GM18909 (cell line): ENCODE results near the gene DIMT1.

Experiments used
- ATAC-seq: cut with Tn5 transposase; IDR thresholded peaks from one replicate; pipeline ENCODE4 v1.9.1; 2021; ENCODE audit warnings: mild to moderate bottlenecking; ENCODE audit not compliant: unreplicated experiment, poor library complexity

The DIMT1 gene

DNA sequence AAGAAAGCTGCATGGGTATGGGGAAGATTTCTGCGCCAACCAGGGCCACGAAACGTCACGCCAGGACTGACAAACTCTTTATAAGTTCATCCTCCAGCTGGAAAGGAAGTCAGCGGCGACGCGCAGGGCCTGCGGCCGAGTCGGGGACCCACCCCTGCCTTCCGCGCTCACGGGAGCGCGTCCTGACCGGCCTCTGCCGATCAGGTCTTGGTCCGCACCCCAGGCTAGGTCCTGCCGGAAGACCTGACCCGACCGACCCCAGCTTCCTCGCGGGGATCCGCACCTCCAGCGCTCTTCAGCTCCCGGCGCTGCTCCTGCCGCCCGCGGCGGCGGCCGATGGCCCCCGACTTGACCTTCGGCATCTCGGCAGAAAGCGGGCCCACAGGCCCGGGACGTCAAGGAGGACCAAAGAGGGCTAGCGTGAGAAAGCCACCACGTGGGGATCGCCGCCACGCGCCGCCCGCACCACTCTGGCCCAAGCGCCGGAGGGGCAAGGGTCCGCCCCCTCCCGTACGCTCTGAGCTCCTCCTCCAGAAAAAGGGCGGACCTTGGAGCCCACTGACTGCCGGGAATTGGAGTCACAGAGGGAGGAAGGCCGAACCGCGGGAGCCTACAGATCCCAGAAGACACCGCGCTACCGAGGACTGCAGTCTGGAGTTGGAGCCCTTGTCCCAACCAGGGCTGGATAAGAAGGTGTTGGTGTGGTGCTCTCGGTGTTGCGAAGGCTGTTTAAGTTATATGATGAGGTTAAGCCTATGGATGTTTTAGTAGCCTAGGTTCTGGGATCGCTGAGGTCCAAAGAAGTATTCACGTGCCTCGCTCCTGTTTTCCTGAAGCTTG lies at the start of gene DIMT1:
Gene DIMT1, minus strand, starts transcription at position 495 of the 840 bp plus-strand sequence. Its CDS starts 133 bp downstream, at position 362.
- ATAC-seq, result peak; percentile 98

DNA sequence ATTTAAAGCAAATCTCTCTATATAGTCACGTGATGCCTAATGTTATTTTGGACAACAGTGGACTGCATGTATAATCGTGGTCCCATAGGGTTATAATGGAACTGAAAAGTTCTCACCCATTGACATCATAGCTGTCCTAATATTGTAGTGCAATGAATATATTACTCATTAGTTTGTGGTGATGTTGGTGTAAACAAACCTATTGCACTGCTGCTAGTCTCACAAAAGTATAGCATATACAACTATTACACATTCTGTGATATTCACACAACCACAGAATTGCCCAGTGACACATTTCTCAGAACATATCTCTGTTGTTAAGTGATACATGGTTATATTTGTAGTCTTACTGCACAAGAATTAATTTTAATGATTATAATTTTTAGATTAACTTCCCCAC lies 46.6 kb upstream of the DIMT1 start:
- no peak for ATAC-seq

DNA sequence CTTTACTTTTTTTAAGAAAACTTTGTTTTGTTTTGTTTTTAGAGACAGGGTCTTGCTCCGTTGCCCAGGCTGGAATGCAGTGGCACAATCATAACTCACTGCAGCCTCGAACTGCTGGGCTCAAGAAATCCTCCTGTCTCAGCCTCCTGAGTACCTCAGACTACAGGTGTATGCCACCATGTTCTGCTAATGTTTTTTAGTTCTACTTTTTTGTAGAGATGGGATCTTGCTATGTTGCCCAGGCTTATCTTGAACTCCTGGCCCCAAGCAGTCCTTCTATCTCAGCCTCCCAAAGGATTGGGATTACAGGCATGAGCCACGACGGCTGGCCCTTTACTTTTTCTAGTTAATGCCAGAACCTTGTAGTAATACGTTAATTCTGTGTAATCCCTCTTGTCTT lies 44.8 kb upstream of the DIMT1 start:
- no peak for ATAC-seq

DNA sequence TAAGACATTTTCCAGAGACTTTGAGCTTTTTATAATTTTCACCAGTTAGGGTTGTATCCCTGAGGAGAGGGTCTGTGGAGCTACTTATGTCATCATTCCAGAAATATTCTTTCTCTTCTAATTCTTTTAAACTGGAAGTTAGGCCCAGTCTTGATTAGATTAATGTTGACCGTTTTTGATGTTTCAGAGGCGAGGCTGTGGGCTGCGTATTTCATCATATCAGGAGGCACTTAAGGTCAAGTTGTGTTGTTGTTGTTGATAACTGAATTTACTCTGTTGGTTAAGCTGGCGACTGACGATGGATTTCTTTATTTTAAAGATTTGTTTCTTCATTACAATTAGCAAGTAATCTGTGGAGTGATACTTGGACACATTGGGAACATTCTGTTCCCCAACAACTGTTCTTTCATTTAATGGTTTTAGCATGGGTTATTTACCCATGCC lies 28.9 kb upstream of the DIMT1 start:
- ATAC-seq, result no peak

DNA sequence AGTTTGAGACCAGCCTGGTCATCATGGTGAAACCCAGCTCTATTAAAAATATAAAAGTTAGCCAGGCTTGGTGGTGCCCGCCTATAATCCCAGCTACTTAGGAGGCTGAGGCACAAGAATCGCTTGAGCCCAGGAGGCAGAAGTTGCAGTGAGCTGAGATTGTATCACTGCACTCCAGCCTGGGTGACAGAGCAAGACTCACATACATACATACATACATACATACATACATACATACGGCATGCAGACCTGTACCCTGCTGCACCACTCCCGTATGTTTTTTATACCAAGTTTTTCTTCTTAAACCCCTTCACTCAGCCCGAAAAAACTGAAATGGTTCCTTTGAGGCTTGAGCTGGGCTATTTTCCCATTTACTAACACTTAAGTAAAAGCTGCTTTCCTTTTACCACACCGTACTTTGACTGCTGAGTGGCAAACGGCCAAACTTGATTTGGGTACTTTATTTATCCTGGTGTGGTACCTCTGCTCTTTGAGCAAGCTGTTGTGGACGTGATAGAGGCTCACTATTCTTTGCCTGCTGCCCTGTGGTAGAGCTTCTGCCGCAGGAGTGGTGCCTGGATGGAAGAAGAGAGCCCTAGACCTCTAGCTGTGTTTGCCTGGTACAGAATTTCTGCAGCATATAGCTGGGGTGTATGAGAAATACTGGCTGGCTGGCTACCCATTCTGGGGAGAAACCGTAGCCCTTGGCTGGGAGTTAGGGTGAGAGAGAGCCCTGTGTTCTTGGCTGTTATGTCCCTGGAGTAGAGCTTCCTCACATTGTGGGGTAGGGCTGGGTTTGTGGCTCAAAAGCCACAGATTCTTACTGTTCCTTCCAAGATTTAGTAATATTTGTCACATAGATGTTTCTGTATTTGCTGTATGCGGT lies 28.3 kb upstream of the DIMT1 start:
- no peak for ATAC-seq

DNA sequence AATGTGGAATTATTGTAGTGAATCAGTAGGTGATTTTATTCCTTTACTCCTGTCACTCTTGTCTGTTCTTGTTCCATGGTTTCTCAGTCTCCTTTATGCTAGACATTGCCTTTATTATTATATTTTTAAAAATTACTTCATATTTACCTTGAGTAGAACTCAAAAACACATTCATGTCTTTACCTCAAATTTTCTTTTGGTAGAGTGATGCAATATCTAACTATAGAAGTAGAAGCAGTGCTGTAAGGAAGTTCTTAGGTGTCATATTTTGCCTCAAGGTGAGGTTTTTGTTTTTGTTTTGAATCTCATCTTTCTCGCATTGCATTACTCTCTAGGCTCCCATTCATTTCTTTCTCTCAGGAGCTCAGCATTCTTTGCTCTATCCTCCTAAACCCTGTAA lies 21.1 kb upstream of the DIMT1 start:
- no peak for ATAC-seq

DNA sequence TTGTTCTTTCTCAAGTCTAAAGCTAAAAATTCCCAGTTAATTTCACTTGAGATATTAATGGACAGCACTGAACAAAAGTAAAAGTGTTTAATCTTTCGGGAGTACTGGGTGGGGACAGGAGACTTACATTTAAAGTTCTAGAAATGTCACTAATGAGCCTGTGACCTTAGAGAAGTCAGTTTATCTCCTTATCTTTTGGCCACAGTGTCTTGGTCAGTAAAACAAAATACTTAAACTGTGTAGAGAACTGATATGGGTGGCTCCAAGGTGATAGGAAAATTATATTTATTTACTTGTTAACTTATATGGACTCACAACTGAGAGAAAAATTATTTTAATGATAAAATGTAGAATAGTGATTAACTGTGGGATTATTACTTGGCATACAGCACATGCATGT lies 17.7 kb upstream of the DIMT1 start:
- no peak for ATAC-seq

DNA sequence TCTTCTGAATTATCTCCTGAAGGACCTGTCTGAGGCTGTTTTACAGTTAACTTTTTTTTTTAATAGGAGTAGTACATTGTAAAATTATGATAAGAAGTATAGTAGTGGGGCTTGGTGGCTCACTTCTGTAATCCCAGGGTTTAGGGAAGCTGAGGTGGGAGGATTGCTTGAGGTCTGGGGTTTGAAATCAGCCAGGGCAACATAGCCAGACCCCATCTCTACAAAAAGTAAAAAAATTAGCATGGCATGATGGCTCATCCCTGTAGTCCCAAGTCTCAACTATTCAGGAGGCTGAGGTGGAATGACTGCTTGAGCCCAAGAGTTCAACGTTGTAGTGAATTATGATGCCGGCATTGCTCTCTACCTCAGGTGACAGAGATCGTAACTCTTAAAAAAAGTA lies 15.9 kb upstream of the DIMT1 start:
- ATAC-seq, result no peak

DNA sequence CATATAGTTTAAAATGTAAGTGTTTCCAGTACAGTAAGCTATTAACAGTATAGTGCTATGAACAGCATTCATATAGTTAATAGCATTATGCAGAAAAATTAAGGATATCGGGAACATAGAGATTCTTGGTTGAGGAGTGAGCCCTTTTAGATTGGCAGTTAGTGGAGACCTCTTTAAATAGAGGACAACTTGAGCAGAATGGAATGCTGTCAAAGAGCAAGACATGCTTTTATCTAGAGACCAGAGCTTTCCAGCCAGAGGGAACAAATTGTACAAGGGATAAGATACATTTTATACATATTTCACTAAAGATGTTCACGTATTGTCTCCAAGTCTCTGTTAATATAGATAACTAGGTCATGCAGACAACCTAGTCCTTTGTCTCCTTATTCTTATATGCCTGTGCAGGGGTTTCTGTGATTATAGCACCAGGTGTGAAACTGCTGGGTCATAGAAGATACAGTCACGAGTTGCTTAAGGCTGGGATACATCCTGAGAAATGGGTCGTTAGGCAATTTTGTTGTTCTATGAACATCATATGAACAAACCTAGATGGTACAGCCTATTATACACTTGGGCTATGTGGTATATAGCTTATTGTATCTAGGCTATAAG lies 14.9 kb upstream of the DIMT1 start:
- no peak for ATAC-seq

DNA sequence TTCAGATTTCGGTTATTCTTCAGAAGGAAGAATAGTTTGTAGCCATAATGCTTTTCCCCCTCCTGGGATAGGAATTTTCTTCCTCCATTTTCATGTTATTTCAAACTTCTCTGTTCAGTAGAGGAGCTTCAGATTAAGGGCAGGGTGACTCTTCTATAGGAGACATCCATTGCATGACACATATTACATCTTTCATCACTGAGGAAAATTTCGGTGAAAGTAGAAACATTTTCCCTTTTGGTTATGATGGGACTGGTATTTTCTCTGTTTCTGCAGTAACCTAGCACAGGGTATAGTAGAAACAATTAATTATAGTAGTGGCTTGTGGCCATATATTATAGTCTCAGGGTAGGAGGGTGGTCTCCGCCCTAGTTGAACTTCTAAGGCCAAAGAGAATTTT lies 10.0 kb upstream of the DIMT1 start:
- no peak for ATAC-seq

DNA sequence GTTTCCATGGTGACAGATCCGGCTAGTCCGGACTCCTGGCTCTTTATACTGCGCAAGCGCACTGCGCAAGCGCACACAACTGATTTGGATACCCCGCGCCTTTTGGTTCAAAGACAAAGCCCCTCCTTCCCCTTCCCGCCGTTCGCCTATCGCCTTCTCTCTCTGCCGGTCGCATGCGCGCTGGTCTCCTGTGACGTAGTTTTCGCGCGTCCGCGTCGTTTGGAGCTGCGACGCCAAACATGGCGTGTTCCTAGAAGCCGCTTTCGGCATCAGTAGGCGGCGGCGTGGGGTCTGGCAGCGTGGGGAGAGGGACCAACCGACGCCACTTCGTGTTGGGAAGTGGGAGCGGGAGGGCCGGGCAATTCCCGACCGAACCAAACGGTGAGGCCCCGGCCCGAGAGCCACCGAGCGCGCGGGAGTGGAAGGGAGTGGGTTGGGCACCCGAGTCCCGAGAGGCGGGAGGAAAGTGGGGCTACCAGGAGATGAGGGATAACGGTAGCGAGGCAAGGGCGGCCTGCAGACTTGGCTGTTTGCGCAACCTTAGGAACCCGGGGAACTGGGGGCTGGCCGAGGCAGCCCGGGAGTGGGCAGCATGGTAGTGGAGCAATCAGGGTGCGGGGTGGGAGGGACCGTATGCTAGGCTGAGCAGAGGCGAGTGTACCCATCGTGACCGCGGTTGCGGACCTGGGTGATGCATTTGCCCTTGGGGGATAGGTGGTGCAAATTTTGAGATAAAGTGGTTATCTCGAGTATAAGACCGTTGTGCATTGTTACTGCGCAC lies 9.0 kb upstream of the DIMT1 start, which contains the start of gene IPO11:
Gene IPO11, plus strand, starts transcription at position 215 of the 781 bp plus-strand sequence. CDS start 24,517 bp downstream, outside the sequence.
- ATAC-seq, result peak; percentile 97

DNA sequence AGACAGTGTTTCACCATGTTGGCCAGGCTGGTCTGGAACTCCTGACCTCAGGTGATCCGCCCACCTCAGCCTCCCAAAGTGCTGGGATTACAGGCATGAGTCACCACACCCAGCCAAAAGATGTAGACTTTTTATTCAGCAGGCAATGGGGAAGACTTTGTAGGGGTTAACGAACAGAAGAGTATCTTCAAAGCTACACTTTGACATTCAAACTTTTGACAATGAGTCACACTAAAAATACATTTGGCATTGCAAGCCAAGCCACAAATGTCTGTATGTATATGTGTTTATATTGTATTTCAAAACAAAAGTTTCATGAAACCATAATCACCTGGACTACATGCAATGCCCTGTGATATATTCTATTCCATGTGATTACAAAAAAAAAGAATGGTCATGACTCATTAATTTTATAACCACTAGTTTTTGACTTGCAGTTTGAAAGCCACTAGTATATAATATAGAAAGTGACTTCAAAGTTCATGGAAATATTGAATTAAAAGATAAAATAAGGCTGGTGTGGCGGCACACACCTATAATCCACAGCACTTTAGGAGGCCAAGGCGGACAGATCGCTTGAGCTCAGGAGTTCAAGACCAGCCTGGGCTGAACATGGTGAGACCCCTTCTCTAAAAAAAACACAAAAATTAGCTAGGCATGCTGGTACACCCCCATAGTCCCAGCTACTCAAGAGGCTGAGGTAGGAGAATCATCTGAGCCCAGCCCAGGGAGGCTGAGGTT lies 8.3 kb downstream of the DIMT1 start:
- ATAC-seq, result no peak

DNA sequence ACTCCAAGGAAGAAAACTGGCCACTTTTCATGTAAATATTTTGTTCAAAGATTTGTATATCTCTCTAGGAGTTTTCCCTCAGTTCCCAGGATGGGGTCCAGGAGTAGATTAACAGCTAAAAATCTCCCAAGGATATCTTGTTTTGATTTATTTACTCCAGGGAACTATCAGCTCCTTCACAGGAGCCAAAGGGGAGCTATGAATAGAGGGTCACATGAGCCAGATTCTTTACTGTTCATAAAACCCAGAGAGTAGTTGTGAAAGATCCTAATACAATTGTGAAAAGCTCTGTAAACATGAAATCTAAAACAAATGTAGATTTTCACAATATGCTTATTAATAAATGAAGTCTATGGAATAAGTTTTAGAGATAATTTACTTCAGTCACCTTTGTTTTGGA lies 16.9 kb downstream of the DIMT1 start:
- no peak for ATAC-seq

DNA sequence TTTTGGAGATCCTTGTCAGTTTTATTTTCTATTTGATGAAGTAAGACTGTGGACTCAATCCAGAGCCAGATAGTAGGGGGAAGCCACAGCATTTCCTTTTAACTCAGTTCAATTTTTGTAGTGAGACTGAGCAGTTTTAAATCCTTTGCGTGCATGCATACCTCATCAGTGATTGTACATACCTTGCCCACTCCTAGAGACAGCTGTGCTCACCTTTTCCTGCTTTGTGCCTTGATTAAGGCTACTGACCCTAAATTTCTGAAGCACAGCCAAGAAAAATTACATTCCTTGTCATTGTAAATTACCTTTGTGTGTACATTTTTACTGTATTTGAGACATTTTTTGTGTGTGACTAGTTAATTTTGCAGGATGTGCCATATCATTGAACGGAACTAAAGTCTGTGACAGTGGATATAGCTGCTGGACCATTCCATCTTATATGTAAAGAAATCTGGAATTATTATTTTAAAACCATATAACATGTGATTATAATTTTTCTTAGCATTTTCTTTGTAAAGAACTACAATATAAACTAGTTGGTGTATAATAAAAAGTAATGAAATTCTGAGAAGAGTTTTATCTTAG lies 17.8 kb downstream of the DIMT1 start:
- ATAC-seq, result no peak

DNA sequence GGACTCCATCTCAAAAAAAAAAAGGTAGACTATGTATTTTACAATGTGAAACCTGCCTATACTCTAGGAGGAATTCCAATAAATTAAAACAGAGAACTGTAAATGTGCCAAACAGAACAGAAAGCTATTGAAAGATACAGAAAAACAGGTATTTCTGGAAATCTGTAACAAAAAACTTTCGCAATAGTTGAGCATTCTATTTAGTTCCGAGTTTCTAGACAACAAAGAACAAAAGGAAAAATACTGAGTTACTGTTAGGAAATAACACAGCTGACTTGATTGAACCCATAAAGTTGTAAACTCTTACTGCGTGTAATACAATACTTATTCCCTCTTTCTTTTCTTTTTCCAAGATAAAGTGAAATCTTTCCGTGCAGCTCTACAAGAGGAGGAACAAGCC lies 18.6 kb downstream of the DIMT1 start:
- ATAC-seq, result no peak

DNA sequence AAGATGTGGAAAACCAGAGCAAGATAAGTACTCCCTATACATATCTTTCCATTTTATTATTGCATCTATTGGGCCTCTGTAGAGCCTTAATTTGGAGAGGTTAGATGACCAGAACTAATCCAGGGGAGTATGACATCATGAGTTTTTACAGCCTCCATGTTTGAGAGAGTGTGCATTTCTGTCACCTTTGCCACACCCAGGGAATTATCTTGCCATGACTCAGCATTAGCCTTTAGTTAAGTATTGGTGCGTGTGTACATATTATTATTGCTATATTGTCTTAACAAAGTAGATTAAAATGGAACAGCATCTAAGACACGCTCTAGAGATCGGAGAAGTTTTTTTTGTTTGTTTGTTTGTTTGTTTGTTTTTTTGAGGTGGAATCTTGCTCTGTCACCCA lies 27.6 kb downstream of the DIMT1 start:
- ATAC-seq, result no peak

DNA sequence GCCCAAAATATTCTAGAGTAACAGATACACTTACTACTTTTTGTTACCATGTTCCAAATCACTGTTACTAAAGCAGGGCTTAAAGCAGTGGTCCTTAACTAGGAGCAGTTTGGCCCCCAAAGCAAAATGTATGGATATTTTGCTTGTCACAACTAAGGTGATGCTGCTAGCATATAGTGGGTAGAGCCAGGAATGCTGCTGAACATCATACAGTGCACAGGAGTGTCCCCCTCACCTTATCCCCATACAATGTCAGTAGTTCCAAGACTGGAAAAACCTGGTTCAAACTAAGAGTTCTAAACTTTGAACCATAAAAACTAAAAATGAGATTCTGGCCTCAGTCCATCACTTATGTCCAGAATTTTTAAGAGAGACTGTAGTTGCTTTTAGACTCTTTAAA lies 28.1 kb downstream of the DIMT1 start:
- ATAC-seq, result no peak

DNA sequence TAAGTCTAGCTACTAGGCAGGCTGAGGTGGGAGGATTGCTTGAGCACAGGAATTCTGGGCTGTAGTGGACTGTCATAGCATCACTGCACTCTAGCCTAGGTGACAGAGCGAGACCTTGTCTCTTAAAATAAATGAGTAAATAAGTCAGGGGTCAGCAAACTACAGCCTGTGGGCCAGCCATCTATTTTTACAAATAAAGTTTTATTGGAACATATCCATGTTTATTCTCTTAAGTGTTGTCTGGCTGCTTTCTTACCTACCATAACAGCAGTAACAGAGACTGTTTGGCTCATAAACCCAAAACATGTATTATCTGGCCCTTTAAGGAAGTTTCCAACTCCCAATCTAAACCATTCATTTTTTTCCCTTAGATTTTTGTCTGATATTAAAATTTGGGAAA lies 29.6 kb downstream of the DIMT1 start:
- ATAC-seq, result no peak

DNA sequence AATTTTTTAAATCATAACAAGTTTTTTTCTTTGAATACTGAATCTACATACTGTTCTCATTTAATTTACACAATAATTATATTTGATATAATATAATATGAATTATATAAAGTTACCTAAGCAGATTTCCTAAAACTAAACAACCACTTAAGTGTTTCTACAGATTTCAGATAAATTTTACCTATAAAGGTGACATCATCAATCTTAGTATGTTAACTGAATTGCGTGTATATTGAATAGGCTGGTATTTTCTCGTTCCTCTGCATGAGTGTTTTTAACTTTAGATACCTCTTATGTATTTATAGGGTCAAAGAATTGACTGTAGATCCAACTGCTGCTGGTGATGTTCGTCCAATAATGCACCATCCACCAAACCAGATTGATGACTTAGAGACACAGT lies 30.3 kb downstream of the DIMT1 start:
- no peak for ATAC-seq
